Cardiac muscle cell (in vitro differentiated cells and primary cell): Measurements from ENCODE around the gene RTN3. TPM values are rescaled to one million over a fixed set of nuclear protein-coding genes. Genes with fewer than 3 reads are reported as not detected.

Experiments used
- DNase-seq, 2 donors: peaks; one replicate each; pipeline versions ENCODE4 v3.0.0 to v3.0.0-alpha.2; 2010 to 2017; ENCODE audit warnings: low read depth in 1 of 2, low spot score in 1 of 2
- H3K27ac ChIP-seq: fragments of 200-600 bp; sonication (generic); 2 replicates; pipeline ENCODE4 v1.5.1; 2016
- H3K27me3 ChIP-seq: fragments of 200-600 bp; sonication (generic); 2 replicates; pipeline ENCODE4 v1.6.0; 2016; ENCODE audit warnings: control low read depth
- H3K36me3 ChIP-seq: fragments of 200-600 bp; sonication (generic); 2 replicates; pipeline ENCODE4 v1.5.1; 2016; ENCODE audit warnings: control low read depth
- H3K4me1 ChIP-seq: fragments of 200-600 bp; sonication (generic); 2 replicates; pipeline ENCODE4 v1.8.1; 2017; ENCODE audit warnings: low read depth, mild to moderate bottlenecking, mixed run types
- H3K4me3 ChIP-seq: fragments of 200-600 bp; sonication (generic); 2 replicates; pipeline ENCODE4 v1.5.1; 2016; ENCODE audit warnings: mild to moderate bottlenecking
- H3K9me3 ChIP-seq: fragments of 200-600 bp; sonication (generic); 2 replicates; pipeline ENCODE4 v1.5.1; 2017; ENCODE audit warnings: low read depth, mild to moderate bottlenecking, control low read depth
- CTCF ChIP-seq: IDR thresholded peaks from 2 replicates; pipeline ENCODE4 v1.5.1; 2012; ENCODE audit warnings: low read depth, mild to moderate bottlenecking, low read length
- polyA plus RNA-seq: library from polyadenylated mRNA; unstranded; fragments of >200 nt; fragmentation: Nextera tagmentation; extraction: Ambion mirVana; gene quantifications from 2 replicates; pipeline ENCODE4 v1.2.1, GENCODE V29; 2016
- total RNA-seq: library from RNA; depleted of rRNA; stranded (reverse); fragments of >200 nt; gene quantifications from 2 replicates; pipeline ENCODE4 v1.2.3, GENCODE V29; 2016

Gene RTN3
- total and polyA plus RNA-seq, 2 experiments from 2014 or later, result 99.7 to 116 TPM

- Histone ChIP-seq H3K36me3 (peaks cover 16% of the 10 kb centered on the region), H3K4me1 (no peaks in the 10 kb centered on the region), H3K27ac (no peak overlapping the region), H3K27me3 (no peaks in the 10 kb centered on the region), H3K9me3 (no peaks in the 10 kb centered on the region), H3K4me3 (no peak overlapping the region)
- no peak for TF ChIP-seq CTCF
- DNase-seq, result no peak
Observed at GRCh38 chr11:63749624-63750023, 68.3 kb downstream of the RTN3 start.

GRCh38 chr11:63756919-63757761 is 75.8 kb downstream of the RTN3 start:
- H3K36me3 ChIP-seq, result peaks cover 24% of the 10 kb centered on the region

GRCh38 chr11:63760487-63761079 is 79.3 kb downstream of the RTN3 start:
- no peaks in the 10 kb centered on the region for H3K27me3 ChIP-seq
- no peak for DNase-seq
- peaks cover 15% of the 10 kb centered on the region for H3K36me3 ChIP-seq
- H3K4me3 ChIP-seq, result no peak overlapping the region
- no peaks in the 10 kb centered on the region for H3K9me3 ChIP-seq
- no peak overlapping the region for H3K27ac ChIP-seq
- peaks cover 21% of the 10 kb centered on the region for H3K4me1 ChIP-seq
- no peak for TF ChIP-seq CTCF

More at GRCh38 chr11:63756919-63757761, 75.8 kb downstream of the RTN3 start:
- Histone ChIP-seq H3K4me1 (no peaks in the 10 kb centered on the region), H3K4me3 (no peak overlapping the region), H3K27ac (no peak overlapping the region), H3K27me3 (no peaks in the 10 kb centered on the region), H3K9me3 (no peaks in the 10 kb centered on the region)
- DNase-seq, result no peak
- no peak for TF ChIP-seq CTCF

GRCh38 chr11:63761188-63761587 is 79.9 kb downstream of the RTN3 start:
- H3K36me3 ChIP-seq, result peaks cover 14% of the 10 kb centered on the region
- no peaks in the 10 kb centered on the region for H3K27me3 ChIP-seq
- no peak for TF ChIP-seq CTCF
- peaks cover 23% of the 10 kb centered on the region for H3K4me1 ChIP-seq
- no peaks in the 10 kb centered on the region for H3K9me3 ChIP-seq
- no peak overlapping the region for H3K27ac ChIP-seq
- no peak overlapping the region for H3K4me3 ChIP-seq
- no peak for DNase-seq

GRCh38 chr11:63761931-63762653 is 80.8 kb downstream of the RTN3 start:
- no peak overlapping the region for H3K27ac ChIP-seq

More at GRCh38 chr11:63761931-63762653, 80.8 kb downstream of the RTN3 start:
- H3K36me3 ChIP-seq, result peaks cover 7% of the 10 kb centered on the region
- H3K9me3 ChIP-seq, result no peaks in the 10 kb centered on the region
- no peak for TF ChIP-seq CTCF
- H3K27me3 ChIP-seq, result no peaks in the 10 kb centered on the region
- peak in 1 of 2 donors; percentile 42 for DNase-seq
- H3K4me3 ChIP-seq, result peak overlapping the region; percentile 12
- peaks cover 29% of the 10 kb centered on the region for H3K4me1 ChIP-seq
